Omental fat pad (tissue), 4 donors: ENCODE results near the gene FAM124A. TPM values are rescaled to one million over a fixed set of nuclear protein-coding genes. Genes with fewer than 3 reads are reported as not detected.

ENCODE experiments used
- ATAC-seq: fragments of 150-250 bp; one replicate; pipeline ENCODE4 v1.9.1; 2016; ENCODE audit warnings: mild to moderate bottlenecking, moderate library complexity; ENCODE audit not compliant: low FRiP score
- DNase-seq: peaks from one replicate; pipeline ENCODE4 v3.0.0-alpha.2; 2019; ENCODE audit warnings: low spot score
- small RNA-seq: library from RNA; depleted of rRNA; stranded (forward); fragments of <200 nt; gene quantifications from one replicate; pipeline ENCODE3, GENCODE V24; 2016
- total RNA-seq, 4 donors: library from RNA; depleted of rRNA; stranded (reverse); fragments of >200 nt; gene quantifications; one replicate each; pipeline ENCODE4 v1.1.0, GENCODE V29; 2016
- TF ChIP-seq, protein P1 (sequence below), 3 donors: fragments of 450-650 bp; IDR thresholded peaks; one replicate each; pipeline ENCODE4 v1.5.1; 2016 to 2017; ENCODE audit warnings: antibody characterized with exemption in 3 of 3, mild to moderate bottlenecking in 3 of 3, moderate library complexity in 2 of 3

FAM124A gene
- total RNA-seq, 4 donors from 2014 or later = 8.2 to 19.2 (median 13.2) TPM

DNA sequence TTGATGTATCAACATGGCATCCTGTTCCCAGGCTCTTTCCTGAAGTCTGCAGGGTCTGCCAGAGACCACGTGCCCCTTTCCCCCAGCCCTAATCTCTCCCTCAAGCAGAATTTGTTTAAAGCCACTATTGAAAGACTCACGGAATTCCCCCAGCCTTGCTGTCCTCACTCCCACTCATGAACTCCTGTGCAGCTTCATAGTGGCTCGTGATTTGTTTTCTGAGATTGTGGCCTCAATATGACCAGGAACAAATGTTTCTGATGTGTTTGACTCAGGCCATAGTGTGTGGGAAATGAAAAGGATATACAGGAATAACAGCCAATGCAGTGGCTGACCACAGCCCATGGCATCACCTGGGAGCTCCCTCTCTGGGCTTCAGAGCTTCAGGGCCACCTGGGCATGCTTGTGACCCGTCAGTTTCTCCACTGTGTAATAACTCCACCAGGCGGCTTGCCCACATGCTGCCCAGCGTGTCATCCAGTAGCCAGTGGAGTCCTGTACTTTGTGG lies 109.2 kb downstream of the FAM124A start:
- ATAC-seq = no peak
- TF ChIP-seq, protein P1, sequence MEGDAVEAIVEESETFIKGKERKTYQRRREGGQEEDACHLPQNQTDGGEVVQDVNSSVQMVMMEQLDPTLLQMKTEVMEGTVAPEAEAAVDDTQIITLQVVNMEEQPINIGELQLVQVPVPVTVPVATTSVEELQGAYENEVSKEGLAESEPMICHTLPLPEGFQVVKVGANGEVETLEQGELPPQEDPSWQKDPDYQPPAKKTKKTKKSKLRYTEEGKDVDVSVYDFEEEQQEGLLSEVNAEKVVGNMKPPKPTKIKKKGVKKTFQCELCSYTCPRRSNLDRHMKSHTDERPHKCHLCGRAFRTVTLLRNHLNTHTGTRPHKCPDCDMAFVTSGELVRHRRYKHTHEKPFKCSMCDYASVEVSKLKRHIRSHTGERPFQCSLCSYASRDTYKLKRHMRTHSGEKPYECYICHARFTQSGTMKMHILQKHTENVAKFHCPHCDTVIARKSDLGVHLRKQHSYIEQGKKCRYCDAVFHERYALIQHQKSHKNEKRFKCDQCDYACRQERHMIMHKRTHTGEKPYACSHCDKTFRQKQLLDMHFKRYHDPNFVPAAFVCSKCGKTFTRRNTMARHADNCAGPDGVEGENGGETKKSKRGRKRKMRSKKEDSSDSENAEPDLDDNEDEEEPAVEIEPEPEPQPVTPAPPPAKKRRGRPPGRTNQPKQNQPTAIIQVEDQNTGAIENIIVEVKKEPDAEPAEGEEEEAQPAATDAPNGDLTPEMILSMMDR (IDR thresholded peaks at IDR 0.05) = no peak
- no peak for DNase-seq

DNA sequence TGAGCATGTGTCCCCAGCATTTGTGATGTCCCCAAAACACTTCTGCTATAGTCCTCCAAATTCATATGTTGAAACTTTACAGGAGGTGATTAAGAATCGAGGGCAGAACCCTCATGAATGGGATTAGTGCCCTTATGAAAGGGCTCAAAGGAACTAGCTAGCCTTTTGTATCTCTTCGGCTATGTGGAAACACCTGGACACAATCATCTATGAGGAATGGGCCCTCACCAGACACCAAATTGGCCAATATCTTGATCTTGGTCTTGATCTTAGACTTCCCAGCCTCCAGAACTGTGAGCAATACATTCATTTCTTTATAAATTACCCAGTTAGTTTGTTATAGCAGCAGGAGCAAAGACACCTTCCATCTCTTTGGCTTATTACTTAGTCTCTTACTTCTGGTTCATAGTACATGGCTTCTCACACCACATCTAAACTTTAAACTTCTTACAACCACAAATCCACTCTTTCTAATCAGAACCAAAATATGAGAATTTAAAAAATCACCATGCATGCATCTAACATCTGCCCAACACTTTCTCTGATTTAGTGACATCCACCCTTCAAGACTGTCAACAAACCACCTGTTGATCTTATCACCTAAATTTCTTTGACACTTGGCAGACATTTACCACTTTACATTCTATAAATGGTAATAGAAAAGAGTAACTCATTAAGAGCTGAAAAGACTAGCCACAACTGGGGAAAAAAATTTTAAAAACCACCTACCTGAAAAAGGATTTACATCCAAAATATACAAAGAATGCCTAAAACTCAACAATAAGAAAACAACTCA lies 110.6 kb downstream of the FAM124A start:
- DNase-seq = no peak
- TF ChIP-seq, protein P1 (IDR thresholded peaks at IDR 0.05) = no peak
- ATAC-seq = no peak

DNA sequence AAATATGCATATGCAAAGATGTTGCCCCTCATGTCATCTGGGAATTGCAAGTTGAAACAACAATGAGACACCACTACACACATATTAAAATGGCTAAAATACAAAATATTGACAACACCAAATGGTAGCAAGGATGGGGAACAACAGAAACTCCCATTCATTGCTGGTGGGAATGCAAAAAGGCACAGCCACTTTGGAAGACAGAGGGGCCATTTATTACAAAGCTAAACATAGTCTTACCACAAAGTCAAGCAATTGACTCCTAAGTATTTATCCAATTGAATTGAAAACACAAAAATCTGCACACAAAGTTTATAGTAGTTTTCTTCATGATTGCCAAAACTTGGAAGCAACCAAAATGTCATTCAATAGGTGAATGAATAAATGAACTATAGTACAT lies 111.2 kb downstream of the FAM124A start:
- ATAC-seq = no peak
- TF ChIP-seq, protein P1 (IDR thresholded peaks at IDR 0.05) = no peak
- DNase-seq = no peak

DNA sequence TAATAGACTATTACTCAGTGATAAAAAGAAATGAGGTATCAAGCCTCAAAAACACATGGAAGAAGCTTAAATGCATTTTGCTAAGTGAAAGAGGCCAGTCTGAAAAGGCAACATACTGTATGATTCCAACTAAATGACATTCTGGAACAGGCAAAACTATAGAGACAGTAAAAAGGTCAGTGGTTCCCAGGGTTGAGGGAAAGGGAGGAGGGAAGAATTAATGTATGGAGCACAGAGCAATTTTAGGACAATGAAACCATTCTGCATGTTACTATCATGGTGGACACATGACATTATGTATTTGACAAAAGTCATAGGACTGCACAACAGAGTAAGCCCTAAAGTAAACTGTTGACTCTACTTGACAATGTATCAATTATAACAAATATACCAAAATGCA lies 111.6 kb downstream of the FAM124A start:
- no peak for DNase-seq
- TF ChIP-seq, protein P1 (IDR thresholded peaks at IDR 0.05) = no peak
- ATAC-seq = no peak

Small RNA genes lying within 50 kb of the gene (small RNA-seq; reads per million reads assigned to genes)
- not detected for gene PRELID3BP2

Other genes starting within 250 kb of the FAM124A start
- gene C13orf42, start 111.1 kb upstream of the FAM124A start, total RNA-seq = not detected
- 1 to 10 TPM in 2 of 4 donors, not detected in 2; 1.6 to 8.8 TPM for gene SERPINE3, start 117.3 kb downstream of the FAM124A start, total RNA-seq
- 10 to 100 TPM; 31.3 to 69.7 (median 40.0) TPM for gene INTS6, start 230.6 kb downstream of the FAM124A start, total RNA-seq